Measurements from ENCODE around the gene PANK2.

The PANK2 gene

DNA sequence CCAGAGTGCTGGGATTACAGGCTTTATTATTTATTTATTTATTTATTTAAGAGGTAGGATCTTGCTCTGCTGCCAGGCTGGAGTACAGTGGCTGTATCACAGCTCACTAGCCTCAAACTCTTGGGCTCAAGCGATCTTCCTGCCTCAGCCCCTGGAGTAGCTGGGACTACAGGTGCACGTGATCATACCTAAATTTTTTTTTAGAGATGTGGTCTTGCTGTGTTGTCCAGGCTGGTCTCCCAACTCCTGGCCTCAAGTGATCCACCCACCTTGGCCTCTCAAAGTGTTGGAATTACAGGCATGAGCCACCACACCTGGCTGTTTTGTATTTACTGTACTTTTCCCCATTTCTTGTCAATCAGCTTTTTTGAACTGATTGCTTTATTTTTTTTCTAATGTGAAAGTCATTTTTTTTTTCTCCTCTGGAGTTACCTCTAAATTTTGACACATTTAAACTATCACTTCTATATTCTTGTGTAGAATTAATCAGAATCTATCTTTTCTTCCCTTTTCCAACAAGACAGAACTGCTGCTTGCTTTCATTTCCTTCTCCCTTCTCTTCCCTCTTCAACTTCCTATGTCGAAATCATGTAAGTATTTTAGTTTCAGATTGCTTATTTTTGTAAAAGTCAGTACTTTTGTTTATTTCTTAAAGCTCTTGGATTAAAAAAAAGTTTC lies 12.0 kb downstream of the PANK2 start:
- DNase-seq (ENCODE audit: low read depth in 2 of 2) = no peak

DNA sequence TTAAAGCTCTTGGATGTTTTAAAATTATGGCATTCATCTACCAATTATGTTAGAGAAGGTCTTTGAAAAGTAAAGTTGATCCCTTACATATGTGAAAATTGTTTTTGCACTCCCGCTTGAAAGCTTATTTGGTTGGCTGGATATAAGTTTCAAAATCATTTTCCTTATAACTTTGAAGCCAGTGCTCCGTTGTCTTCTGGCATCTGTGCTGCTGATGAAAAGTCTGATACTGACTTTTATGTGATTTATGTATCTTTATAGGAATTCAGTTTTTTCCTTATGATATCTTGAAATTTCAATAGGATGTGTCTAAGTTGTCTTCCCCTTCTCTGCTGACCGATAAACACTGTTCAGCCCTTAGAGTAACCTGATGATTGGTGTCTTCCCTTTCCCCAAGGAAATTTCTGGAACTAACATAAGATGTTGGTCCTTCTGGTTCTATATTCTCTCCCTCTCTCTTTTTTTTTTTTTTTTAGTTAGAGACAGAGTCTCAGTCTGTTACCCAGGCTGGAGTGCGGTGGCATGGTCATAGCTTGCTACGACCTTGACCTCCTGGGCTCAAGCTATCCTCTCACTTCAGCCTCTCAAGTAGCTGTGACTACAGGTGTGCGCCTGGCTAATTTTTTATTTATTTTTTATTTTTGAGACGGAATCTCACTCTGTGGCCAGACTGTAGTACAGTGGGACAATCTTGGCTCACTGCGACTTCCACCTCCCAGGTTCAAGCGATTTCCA lies 12.7 kb downstream of the PANK2 start:
- no peak for DNase-seq (ENCODE audit: low read depth in 2 of 2)

DNA sequence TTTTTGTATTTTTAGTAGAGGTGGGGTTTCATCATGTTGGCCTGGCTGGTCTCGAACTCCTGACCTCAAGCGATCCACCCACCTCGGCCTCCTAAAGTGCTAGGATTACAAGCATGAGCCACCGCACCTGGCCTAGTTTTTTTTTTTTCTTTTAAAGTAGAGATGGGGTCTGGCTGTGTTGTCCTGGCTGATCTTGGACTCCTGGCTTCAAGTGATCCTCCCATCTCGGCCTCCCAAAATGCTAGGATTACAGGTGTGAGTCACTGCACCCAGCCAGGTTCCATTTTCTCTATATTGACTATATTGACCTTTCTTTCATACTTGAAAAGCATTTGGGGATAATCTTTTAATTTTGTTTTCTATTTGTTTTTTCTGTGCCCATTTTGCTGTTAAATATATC lies 13.3 kb downstream of the PANK2 start:
- DNase-seq (ENCODE audit: low read depth in 2 of 2) = no peak

DNA sequence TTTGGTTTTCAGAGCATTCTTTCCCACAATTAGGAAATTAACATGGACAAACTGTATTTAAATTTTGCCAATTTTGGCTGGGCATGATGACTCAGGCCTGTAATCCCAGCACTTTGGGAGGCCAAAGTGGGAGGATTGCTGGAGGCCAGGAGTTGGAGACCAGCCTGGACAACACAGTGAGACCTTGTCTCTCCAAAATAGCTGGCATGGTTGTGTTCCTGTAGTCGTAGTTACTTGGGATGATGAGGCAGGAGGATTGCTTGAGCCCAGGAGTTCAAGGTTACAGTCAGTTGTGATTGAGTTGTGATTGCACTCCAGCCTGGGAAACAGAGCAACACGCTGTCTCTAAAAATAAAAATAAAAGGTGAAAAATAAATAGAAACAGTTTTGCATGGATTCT lies 15.0 kb downstream of the PANK2 start:
- DNase-seq (ENCODE audit: low read depth in 2 of 2) = no peak

DNA sequence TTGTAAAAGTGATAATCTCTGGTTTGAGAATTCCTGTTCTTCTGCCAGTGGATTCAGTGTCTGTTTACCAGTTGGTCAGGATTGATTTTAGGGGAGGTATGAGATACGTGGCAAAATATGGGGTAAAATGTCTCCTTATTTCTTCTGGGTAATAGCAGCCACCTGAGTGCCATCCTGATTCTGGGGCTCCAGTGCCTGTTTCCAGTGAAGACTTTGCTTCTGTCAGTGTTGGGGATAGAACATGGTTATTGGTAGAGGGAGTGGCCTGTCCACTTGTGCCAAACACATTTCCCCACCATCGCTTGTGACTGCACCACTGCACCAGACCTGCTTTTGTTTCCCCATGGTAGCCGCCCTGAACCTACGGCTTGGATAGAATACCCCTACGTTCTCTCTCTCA lies 15.7 kb downstream of the PANK2 start:
- no peak for DNase-seq (ENCODE audit: low read depth in 2 of 2)

DNA sequence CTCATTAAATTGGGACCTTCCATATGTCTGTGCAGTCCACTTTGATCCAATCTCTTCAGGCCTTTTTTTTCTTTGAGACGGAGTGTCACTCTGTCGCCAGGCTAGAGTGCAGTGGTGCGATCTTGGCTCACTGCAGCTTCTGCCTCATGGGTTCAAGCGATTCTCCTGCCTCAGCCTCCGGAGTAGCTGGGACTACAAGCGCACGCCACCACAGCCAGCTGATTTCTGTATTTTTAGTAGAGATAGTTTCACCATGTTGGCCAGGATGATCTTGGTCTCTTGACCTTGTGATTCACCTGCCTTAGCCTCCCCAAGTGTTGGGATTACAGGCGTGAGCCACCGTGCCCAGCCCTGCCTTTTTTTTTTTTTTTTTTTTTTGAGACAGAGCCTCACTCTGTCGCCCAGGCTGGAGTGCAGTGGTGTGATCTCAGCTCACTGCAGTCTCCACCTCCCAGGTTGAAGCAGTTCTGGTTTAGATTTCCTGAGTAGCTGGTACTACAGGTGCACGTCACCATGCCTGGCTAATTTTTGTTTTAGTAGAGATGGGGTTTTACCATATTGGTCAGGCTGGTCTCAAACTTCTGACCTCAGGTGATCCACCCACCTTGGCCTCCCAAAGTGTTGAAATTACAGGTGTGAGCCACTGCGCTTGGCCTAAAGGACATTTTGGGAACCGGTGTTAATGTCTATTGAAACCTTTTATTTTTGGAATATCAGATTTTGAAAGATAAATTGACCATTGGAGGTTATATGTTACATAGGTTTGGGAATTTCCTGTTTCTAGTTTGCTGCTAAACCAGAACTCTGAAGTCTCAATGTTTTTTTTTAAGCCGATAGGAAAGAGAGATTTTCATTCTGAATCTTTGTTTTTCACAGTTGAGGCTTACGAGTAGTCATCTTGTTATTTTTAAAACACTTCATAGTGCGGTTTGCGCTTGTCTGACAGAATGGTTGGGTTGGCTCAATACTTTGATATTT lies 17.8 kb downstream of the PANK2 start:
- peak in 1 of 2 donors; percentile 20 for DNase-seq (ENCODE audit: low read depth in 2 of 2)

DNA sequence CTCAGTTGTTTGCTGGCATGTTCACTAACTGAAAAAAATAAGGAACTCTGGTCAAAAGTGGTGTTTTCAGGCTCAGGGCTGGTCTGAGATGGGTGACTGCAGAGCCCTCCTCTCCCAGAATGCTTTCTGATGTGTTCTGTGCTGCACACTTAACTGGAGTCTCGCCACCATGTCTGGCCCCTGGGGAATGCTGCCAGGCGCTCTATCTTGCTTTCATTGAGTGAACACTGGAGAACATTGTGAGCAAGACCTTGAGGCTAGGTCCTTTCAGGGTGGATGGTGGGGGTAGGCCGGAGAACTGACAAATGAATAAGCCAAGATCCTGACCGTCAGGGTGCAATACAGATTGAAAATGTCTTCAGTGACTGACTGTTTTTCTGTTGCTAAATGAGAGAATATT lies 19.5 kb downstream of the PANK2 start:
- no peak for DNase-seq (ENCODE audit: low read depth in 2 of 2)

DNA sequence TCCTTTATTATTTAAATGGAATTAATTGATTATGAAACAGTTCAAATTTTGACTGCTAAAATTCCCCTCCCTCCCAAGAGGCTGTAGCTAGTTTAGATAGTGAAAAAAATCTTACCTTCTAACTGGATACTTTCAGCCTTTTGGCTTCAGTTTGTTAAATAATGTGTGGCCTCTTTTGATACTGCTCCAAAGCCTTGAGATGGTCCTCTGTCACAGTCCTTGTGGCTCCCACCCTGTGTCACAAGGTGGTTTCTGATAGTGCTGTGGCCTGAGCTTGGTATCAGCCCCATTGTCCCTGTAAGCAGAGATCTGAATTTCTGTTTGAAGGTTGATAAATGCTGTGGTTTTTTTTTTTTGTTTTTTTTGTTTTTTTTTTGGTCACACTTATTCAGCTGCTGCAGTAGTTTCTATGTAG lies 20.8 kb downstream of the PANK2 start:
- no peak for DNase-seq (ENCODE audit: low read depth in 2 of 2)

DNA sequence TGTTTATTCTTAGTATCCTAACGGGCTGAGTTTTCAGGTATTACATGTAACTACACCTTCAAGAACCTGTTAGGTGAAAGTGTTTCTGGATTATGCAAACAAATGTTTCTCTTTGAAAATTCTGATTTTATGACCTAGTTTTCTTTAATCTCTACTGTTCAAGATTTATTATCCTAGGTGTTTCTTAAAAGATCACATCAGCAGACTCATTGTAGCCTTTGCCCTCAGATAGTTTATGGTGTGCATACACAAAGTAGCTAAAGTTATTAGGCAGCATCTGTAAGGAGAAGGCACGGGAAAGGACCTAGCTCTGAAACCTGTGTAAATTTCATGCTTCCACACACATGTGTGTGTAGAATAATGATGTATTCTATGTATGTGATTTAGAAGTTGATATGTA lies 21.7 kb downstream of the PANK2 start:
- no peak for DNase-seq (ENCODE audit: low read depth in 2 of 2)

DNA sequence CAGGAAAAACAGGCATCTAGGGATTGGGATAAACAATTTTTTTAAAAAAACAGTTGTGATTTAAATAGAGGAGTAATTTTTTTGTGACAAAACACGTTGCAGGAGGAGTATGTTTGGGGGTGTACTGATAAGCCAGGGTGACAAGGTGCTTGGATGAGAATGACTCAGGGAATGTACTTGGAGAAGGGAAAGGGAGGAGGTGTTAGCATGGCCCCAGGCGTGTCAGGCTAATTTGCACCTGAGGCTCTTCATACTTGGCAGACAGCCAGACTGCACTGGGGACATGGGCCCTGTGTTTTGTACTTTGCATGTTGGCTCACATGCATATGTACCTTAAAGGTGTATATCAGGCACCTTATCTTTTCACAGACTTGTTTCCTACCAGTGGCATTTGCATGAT lies 22.8 kb downstream of the PANK2 start:
- DNase-seq (ENCODE audit: low read depth in 2 of 2) = no peak

DNA sequence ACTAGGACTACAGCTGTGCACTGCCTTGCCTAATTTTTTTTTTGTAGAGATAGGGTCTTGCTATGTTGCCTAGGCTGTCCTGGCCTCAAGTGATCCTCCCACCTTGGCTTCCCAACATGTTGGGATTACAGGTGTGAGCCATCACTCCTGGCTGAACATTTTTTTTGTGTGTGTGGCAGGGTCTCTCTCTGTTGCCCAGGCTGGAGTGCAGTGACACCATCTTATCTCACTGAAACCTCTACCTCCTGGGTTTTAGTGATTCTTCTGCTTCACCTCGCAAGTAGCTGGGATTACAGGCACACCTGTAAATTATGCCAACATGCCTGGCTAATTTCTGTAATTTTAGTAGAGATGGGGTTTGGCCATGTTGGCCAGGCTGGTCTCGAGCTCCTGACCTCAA lies 25.3 kb downstream of the PANK2 start:
- DNase-seq (ENCODE audit: low read depth in 2 of 2) = no peak

DNA sequence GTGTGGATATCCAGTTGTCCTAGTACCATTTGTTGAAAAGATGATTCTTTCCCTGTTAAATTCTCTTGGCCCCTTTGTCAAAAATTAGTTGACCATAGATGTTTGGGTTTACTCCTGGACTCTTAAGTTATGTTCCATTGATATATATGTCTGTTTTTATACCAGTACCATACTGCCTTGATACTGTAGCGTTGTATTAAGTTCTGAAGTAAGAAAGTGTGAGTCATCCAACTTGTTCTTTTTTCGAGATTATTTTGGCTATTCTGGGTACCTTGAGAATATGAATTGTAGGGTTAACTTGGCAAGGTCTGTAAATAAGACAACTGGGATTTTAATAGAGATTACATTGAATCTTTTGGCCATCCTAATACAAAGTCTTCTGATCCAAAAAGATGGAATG lies 26.5 kb downstream of the PANK2 start:
- no peak for DNase-seq (ENCODE audit: low read depth in 2 of 2)

DNA sequence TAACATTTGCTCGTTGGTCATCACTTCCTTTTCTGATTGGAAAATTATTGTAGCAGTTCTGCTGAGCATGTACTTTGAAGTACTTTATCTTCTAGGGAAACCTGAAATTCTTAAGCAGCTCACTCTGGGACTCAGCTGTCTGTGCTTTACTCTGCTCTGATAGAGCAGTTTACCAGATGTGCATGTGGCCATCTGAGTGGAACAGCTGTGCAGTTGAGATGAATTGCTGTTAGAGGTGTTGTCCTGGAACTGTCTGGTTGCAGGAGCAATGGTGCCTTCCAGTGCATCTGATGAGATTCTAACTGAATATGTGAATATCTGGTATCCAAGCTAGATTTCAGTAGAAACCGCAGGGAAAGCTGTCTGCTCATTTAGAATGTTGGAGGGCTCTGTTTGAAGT lies 27.2 kb downstream of the PANK2 start:
- DNase-seq (ENCODE audit: low read depth in 2 of 2) = no peak

DNA sequence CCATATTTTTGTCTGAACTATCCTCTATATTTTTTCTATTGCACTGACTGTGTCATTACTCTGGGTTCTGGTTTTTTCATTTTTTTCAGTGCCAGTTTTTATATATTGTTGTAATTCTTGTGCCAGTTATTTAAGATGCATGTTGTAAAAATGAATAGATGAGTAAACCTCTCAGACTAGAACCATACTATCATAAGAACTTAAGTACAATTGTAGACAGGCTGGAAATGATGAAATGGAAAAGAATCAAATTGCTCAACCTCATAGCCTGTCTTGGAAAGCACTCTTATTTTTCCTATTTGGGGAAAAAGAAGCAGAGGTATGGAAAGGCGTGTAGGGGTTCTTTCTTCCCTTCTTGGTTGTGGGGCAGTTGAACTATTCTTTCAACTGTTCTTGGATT lies 30.2 kb downstream of the PANK2 start:
- DNase-seq (ENCODE audit: low read depth in 2 of 2) = no peak

DNA sequence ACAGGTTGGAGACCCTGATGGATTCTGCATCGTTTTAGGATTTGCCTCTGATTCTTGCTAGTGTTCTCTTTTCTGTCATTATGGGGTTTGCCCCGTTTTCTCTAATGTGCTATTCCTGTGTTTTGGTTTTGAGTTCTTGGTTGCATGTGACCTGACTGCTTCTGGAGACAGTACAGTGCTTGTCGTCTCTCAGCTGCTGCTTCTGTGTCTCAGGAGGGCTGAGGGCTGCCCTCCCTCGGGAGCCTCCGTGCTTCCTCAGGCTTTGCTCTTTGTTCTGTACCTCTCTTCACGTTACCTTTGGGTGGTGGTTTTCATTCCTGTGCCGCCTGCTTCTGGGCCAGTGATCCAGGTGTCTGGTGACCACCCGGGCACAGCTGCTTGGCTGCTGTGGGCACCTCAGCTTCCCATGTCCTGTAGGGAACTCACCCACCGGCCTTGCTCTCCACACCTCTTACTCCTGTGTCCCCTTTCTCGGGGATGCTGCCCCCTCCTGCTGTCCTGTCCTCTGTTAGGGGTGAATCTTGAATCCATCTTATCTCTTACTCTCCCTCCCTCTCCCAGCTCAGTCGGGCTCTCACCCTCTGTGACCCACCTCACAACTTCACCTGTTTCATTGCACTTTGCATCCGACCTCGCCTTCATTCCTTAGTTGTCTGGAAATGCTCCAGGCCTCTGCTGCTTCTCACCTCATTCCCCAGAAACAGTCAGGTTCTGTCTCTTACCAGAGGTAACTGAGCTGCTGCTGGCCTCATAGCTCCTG lies 33.2 kb downstream of the PANK2 start:
- no peak for DNase-seq (ENCODE audit: low read depth in 2 of 2)

DNA sequence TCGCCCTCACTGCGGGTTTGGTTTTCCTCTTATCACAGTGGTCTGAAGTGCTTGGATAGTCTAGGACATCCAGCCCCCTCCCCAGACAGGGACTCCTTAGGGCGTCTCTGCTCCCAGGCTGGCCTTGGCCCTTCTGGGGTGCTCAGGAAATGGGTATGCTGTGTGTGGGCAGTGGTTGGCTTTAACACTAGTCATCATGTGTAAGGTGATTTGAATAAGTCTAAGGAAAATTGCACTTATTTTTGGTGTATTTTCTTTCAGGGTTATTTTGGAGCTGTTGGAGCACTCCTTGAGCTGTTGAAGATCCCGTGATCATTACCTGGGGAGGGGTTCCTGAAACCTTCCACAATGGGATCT lies 33.8 kb downstream of the PANK2 start:
- no peak for DNase-seq (ENCODE audit: low read depth in 2 of 2)

DNA sequence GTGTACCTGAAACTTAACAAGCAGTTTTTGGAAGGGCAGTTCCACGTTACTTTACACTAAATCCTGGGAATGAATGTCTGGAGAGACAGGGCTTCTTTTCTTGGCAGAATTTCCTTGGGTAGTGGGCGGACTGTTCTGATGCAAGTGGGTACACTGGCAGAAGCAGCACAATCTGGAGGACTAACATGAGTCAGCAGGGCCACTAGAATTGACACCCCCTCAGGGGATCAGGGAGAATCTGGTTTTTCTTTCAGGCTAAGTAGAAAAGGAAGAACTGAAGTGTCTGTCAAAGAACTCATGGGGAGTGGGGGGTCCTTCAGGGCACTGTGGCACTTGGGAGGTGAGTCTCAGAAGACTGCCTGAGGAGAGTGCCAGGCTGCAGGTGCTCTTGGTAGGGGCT lies 34.6 kb downstream of the PANK2 start:
- DNase-seq (ENCODE audit: low read depth in 2 of 2) = no peak

DNA sequence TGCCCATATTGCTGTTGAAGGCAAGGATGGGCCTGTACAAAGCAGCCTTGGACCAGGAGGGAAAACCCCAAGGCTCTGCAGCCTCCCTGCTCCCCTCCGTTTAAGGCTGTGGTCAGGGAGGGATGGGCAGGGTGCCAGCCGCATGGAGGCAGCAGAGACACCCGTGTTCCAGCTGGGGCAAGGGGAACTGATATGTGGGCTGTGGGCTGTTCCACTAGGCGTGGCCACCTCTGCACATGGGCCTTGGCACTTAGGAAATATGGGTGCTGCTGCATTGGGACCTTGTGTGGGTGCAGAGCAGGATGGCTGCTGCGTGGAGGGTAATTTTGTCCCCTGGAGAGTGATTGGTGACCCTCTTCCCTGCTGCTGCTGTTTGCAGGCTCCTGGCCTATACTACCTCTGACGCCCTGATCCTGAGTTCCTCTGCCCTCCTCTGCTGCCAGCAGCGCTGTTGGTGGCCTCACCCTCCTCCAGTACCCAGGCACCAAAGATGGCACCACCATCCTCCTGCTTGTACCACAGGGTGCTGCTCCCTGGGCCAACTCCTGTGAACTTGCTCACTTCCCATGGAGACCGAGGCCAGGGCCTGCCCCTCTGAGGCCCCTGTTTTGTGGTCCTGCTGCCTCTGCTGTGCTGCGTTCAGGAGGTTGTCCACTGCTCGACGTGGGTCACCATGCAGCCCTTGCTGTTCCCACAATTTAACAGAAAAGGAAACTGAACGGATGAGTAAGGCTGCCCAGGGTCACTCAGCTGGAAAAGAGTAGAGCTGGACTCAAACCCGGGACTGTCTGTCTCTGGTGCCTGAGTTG lies 35.3 kb downstream of the PANK2 start:
- no peak for DNase-seq (ENCODE audit: low read depth in 2 of 2)

DNA sequence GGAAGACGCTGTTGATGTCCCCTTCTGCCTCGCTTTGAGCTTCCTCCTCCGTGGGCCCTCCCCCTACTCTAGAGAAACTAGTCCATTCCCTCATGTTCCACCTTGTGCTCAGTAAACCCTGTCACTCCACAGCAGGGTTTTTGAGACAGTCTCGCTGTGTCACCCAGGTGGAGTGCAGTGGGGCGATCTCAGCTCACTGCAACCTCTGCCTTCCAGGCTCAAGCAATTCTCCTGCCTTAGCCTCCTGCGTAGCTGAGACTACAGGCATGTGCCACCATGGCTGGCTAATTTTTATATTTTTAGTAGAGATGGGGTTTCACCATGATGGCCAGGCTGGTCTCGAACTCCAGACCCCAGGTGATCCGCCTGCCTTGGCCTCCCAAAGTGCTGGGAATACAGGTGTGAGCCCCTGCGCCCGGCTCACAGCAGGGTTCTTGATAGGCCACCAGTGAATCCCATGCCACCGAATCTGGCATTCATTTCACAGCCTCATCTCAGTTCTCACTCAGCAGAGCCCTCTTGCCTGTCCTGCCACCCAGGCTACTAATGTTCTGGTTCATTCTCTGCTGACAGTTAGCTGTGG lies 36.0 kb downstream of the PANK2 start:
- DNase-seq (ENCODE audit: low read depth in 2 of 2) = no peak

DNA sequence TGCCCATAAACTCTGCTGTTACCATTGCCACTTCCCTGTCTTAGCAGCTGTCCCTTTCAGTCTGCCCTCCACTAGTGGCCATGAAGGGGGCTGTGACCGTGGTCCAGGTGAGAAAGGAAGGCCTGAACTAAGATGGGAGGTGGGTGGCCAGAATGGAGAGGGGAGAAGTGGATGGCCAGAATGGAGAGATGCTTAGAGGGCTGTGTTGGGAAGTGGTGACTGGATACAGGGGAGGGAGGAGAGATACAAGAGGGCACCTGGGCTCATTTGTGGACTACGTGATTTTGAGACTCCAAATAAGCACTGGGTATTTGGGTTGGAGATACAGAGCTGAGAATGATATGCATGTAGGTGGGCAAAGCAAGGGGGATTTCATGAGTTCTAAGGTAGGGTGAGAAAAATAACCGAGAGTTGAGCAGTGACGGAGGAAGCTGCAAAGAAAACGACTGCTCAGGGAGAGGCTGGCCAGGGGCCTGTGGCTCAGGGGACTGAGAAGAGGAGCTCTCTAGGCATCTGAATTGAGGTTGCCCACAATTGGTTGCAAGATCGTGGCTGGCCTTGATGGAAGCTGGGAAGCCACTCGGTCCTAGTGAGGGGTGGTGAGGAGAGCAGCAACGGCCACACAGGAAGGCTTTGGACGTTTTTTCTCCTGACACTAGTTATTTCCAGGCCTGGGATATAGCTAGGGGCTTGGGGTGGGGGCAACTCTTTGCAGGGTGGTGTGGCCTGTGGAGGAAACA lies 36.9 kb downstream of the PANK2 start:
- DNase-seq (ENCODE audit: low read depth in 2 of 2) = no peak
